ENCODE data around the gene HOMER2. TPM values are rescaled to one million over a fixed set of nuclear protein-coding genes. Genes with fewer than 3 reads are reported as not detected.

Gene HOMER2
- total and polyA plus RNA-seq, 2 of the 4 experiments (the other 2 are of a cell fraction): 0.54 to 0.79 TPM

- 100% methylated on average over 2 of the region's 5 CpGs; no CpG with 5 or more reads in 1 of the 2 experiments for whole genome bisulfite sequencing, 2 experiments (ENCODE audit: extremely low coverage in 2 of 2, insufficient read length in 1 of 2)
- Histone ChIP-seq H4K5ac (ENCODE audit: low read depth, low read length) (no peak overlapping the region), H2BK20ac (ENCODE audit: low read depth, low read length) (no peak overlapping the region), H3K23ac (ENCODE audit: low read depth, low read length) (no peak overlapping the region), H3K9ac (ENCODE audit: low read depth, low read length) (no peak overlapping the region), H3K4ac (ENCODE audit: low read depth, low read length) (no peak overlapping the region), H3K56ac (ENCODE audit: extremely low read depth, insufficient read depth, low read length) (no peak overlapping the region), H3K4me2 (ENCODE audit: low read depth, low read length) (no peak overlapping the region), H3K4me1 (ENCODE audit: control insufficient read depth, insufficient read depth, low read length) (no peaks in the 10 kb centered on the region), H2BK5ac (ENCODE audit: low read depth, low read length, poor library complexity, severe bottlenecking) (no peak overlapping the region), H2BK15ac (ENCODE audit: low read depth, low read length) (no peak overlapping the region), H3K18ac (ENCODE audit: low read depth, low read length) (no peak overlapping the region), H3K36me3 (ENCODE audit: control insufficient read depth, insufficient read depth, low read length) (no peaks in the 10 kb centered on the region), H3K4me3 (ENCODE audit: insufficient read depth, low read depth, low read length) (no peak overlapping the region), H2AFZ (replicated peaks; ENCODE audit: low read length, poor library complexity) (no peak overlapping the region), H3K9me3 (ENCODE audit: control insufficient read depth, insufficient read depth, low read length) (no peaks in the 10 kb centered on the region), H2BK120ac (ENCODE audit: low read depth, low read length) (no peak overlapping the region), H4K8ac (ENCODE audit: low read depth in 2 of 2, low read length in 2 of 2) (no peak overlapping the region), H3K27me3 (ENCODE audit: control insufficient read depth, insufficient read depth, low read length) (peaks cover 6% of the 10 kb centered on the region; the same call in 1 of the 2 replicates), H4K20me1 (ENCODE audit: insufficient read depth, low read length) (no peaks in the 10 kb centered on the region), H2AK5ac (ENCODE audit: low read depth, low read length) (no peak overlapping the region), H3K27ac (ENCODE audit: insufficient read depth, low read length) (no peak overlapping the region), H4K91ac (ENCODE audit: insufficient read depth, low read depth, low read length) (no peak overlapping the region), H3K14ac (replicated peaks; ENCODE audit: low read depth, low read length) (no peak overlapping the region), H3K79me1 (ENCODE audit: low read depth in 1 of 2, low read length in 2 of 2) (no peaks in the 10 kb centered on the region), H3K9me1 (ENCODE audit: insufficient read depth, low read length) (no peaks in the 10 kb centered on the region), H2AK9ac (replicated peaks; ENCODE audit: low read depth, low read length, poor library complexity) (no peak overlapping the region)
- in situ Hi-C loops (cut with MboI; ENCODE audit: low sequenced_read_pairs) (no loop called here), intact Hi-C loops (cut with micrococcal nuclease) (loop anchor here (10.0 kb wide), 1 partner anchor 105 kb away; no protein-coding TSS in a partner anchor), dilution Hi-C loops (cut with HindIII; ENCODE audit: low sequenced_read_pairs, unreplicated experiment) (no loop called here)
- TF ChIP-seq CEBPB (IDR thresholded peaks at IDR 0.05; ENCODE audit: low read depth, low read length): no peak
- TF ChIP-seq USF2 (IDR thresholded peaks at IDR 0.05; ENCODE audit: low read depth, low read length): no peak
- TF ChIP-seq RFX5 (IDR thresholded peaks at IDR 0.05; ENCODE audit: low read depth, low read length): no peak
- DNase-seq (no peak), ATAC-seq (ENCODE audit: low read depth) (no peak)
- POLR2A ChIA-PET (ENCODE audit: unreplicated experiment): no interaction called here
- CTCF ChIA-PET: no interaction called here
- no TSS peak for BruUV-seq (replicated peaks)
Observed at GRCh38 chr15:82959423-82959822, 6.9 kb upstream of the HOMER2 start.
